Neuronal stem cell (in vitro differentiated cells): ENCODE results near the gene NGEF. TPM values are rescaled to one million over a fixed set of nuclear protein-coding genes. Genes with fewer than 3 reads are reported as not detected.

Source experiments
- DNase-seq: peaks from one replicate; pipeline ENCODE4 v3.0.0-alpha.2; 2013; ENCODE audit warnings: low spot score
- H2AFZ ChIP-seq: one replicate; pipeline ENCODE4 v1.6.1; 2013; ENCODE audit warnings: mild to moderate bottlenecking, low read length, inconsistent platforms
- H2AK5ac ChIP-seq: 2 replicates; pipeline ENCODE4 v1.6.1; 2013; ENCODE audit warnings: low read depth, mild to moderate bottlenecking, inconsistent platforms, low read length, moderate library complexity, mixed read lengths
- H2BK120ac ChIP-seq: 2 replicates; pipeline ENCODE4 v1.6.1; 2013; ENCODE audit warnings: low read depth, mild to moderate bottlenecking, inconsistent platforms, low read length, moderate library complexity, mixed read lengths
- H2BK12ac ChIP-seq: one replicate; pipeline ENCODE4 v1.6.1; 2013; ENCODE audit warnings: low read length, inconsistent platforms
- H2BK15ac ChIP-seq: 2 replicates; pipeline ENCODE4 v1.6.1; 2013; ENCODE audit warnings: mild to moderate bottlenecking, low read length, inconsistent platforms, mixed read lengths
- H2BK5ac ChIP-seq: one replicate; pipeline ENCODE4 v1.6.1; 2013; ENCODE audit warnings: inconsistent platforms, mild to moderate bottlenecking, low read length, moderate library complexity
- H3K14ac ChIP-seq: one replicate; pipeline ENCODE4 v1.6.1; 2013; ENCODE audit warnings: low read length, inconsistent platforms
- H3K18ac ChIP-seq: 2 replicates; pipeline ENCODE4 v1.6.1; 2013; ENCODE audit warnings: low read length, inconsistent platforms
- H3K23ac ChIP-seq: 2 replicates; pipeline ENCODE4 v1.6.1; 2013; ENCODE audit warnings: low read depth, mild to moderate bottlenecking, mixed read lengths, low read length, inconsistent platforms; ENCODE audit not compliant: poor library complexity
- H3K27ac ChIP-seq: replicated peaks from 3 replicates; pipeline ENCODE4 v1.5.1; 2013; ENCODE audit warnings: low read length, inconsistent platforms
- H3K27me3 ChIP-seq, 3 experiments: 2 replicates each; pipeline ENCODE4 v1.6.1; 2013; ENCODE audit warnings: low read length in 3 of 3, mild to moderate bottlenecking in 2 of 3, inconsistent platforms in 1 of 3, low read depth in 1 of 3, mixed read lengths in 1 of 3, moderate library complexity in 1 of 3; ENCODE audit not compliant: control insufficient read depth in 3 of 3, insufficient read depth in 3 of 3
- H3K36me3 ChIP-seq, 2 donors: replicated peaks in 1 of 2; 2 replicates each; pipeline ENCODE4 v1.6.1; 2013; ENCODE audit warnings: low read length in 2 of 2; ENCODE audit not compliant: control insufficient read depth in 2 of 2, insufficient read depth in 2 of 2
- H3K4ac ChIP-seq: 2 replicates; pipeline ENCODE4 v1.6.1; 2013; ENCODE audit warnings: inconsistent platforms, mild to moderate bottlenecking, low read length, moderate library complexity
- H3K4me1 ChIP-seq, 2 donors: 1 replicate in 1 of 2; 2 replicates in 1 of 2; pipeline ENCODE4 v1.6.1; 2013; ENCODE audit warnings: low read length in 2 of 2, low read depth in 1 of 2; ENCODE audit not compliant: control insufficient read depth in 2 of 2, insufficient read depth in 1 of 2
- H3K4me2 ChIP-seq: one replicate; pipeline ENCODE4 v1.6.1; 2013; ENCODE audit warnings: mild to moderate bottlenecking, low read length, inconsistent platforms; ENCODE audit not compliant: insufficient read depth, poor library complexity, severe bottlenecking
- H3K4me3 ChIP-seq, 2 donors: 2 replicates each; pipeline ENCODE4 v1.5.1; 2013; ENCODE audit warnings: low read length in 2 of 2, mild to moderate bottlenecking in 2 of 2, inconsistent platforms in 1 of 2, moderate library complexity in 1 of 2
- H3K79me1 ChIP-seq: one replicate; pipeline ENCODE4 v1.6.1; 2013; ENCODE audit warnings: low read depth, mild to moderate bottlenecking, inconsistent platforms, low read length, moderate library complexity
- H3K9ac ChIP-seq: one replicate; pipeline ENCODE4 v1.6.1; 2013; ENCODE audit warnings: mild to moderate bottlenecking, low read depth, low read length, inconsistent platforms; ENCODE audit not compliant: poor library complexity
- H3K9me3 ChIP-seq, 2 donors: replicated peaks in 1 of 2; 2 replicates each; pipeline versions ENCODE3 to v1.6.1; 2013; ENCODE audit warnings: low read length in 2 of 2, mild to moderate bottlenecking in 2 of 2, inconsistent platforms in 1 of 2, low read depth in 1 of 2, mixed read lengths in 1 of 2, moderate library complexity in 1 of 2; ENCODE audit not compliant: control insufficient read depth in 2 of 2, insufficient read depth in 1 of 2
- H4K8ac ChIP-seq: one replicate; pipeline ENCODE4 v1.6.1; 2013; ENCODE audit warnings: low read depth, mild to moderate bottlenecking, inconsistent platforms, low read length, moderate library complexity
- H4K91ac ChIP-seq: one replicate; pipeline ENCODE4 v1.6.1; 2013; ENCODE audit warnings: low read length, low read depth, mild to moderate bottlenecking, inconsistent platforms; ENCODE audit not compliant: poor library complexity
- WGBS, 2 donors: extraction: QIAGEN DNeasy Blood & Tissue Kit; methylation state at CpG; one replicate each; pipeline ENCODE4 v1.1.7; 2013; ENCODE audit warnings: missing lambda C conversion rate in 2 of 2, mixed read lengths in 1 of 2; ENCODE audit not compliant: insufficient read length in 2 of 2, insufficient replicate concordance in 1 of 2; ENCODE audit errors: extremely low coverage in 2 of 2; 5-methylcytosine and 5-hydroxymethylcytosine counted together
- small RNA-seq: library from polyadenylated mRNA; stranded (forward); fragments of <200 nt; extraction: miRNeasy Mini kit (QIAGEN cat#:217004); gene quantifications from one replicate; pipeline ENCODE3, GENCODE V24; 2013; ENCODE audit not compliant: insufficient read depth

NGEF gene

DNA sequence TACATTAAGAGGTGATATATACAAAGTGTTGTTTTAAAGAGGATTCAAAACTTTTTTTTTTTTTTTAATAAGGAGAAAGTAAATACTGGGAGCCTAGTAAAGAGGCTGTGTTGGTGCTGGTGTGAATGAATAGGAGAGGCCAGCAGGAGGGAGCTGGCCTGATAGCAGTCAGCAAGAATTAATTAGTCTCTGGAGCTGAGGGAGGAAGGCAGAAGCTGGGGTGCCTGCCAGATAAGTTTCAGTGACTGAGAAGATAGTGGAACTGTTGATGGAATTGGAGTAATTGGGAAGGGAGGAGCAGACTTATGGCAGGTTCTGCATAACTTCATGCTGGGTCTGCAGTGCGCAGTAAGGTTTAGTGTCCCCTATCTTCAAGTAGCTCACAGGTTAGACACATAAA is 179.2 kb downstream of the NGEF start:
- Histone ChIP-seq H3K23ac (no peak overlapping the region), H3K14ac (no peak overlapping the region), H3K4me3 (no peak overlapping the region), H2BK15ac (no peak overlapping the region), H2BK12ac (no peak overlapping the region), H2AK5ac (no peak overlapping the region), H4K8ac (no peak overlapping the region), H3K4me1 (no peaks in the 10 kb centered on the region), H3K27me3 (no peaks in the 10 kb centered on the region), H4K91ac (no peak overlapping the region), H3K9me3 (no peaks in the 10 kb centered on the region), H3K79me1 (no peaks in the 10 kb centered on the region), H3K36me3 (peaks cover 23 to 94% of the 10 kb centered on the region in 2 donors), H2BK5ac (no peak overlapping the region), H3K18ac (no peak overlapping the region), H3K4me2 (no peak overlapping the region), H3K9ac (no peak overlapping the region), H3K4ac (no peak overlapping the region), H2AFZ (no peak overlapping the region), H2BK120ac (no peak overlapping the region), H3K27ac (no peak overlapping the region)
- no CpG with 5 or more reads among the region's 1 CpG for WGBS, 2 donors
- DNase-seq: no peak

DNA sequence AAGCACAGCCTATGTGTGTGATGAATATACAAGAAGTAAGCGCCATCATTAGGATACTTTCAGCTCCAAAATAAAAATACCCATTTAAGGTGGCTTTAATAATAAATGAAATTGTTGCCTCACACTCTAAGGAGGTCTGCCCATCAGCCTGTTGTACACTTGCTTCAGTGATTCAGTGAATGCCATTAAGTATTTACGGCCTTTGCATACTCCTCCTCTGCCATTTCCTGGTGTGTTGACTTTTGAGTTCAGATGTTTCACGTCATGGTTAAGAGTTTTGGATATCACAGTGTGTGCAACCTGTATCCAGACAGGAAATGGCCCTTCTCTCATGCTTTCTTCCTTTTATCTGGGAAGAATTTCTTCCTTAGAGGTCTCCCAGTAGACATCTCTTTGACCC is 181.6 kb downstream of the NGEF start:
- no peak overlapping the region for H4K91ac ChIP-seq
- no peak overlapping the region for H3K14ac ChIP-seq
- no peaks in the 10 kb centered on the region for H3K4me1 ChIP-seq
- no peaks in the 10 kb centered on the region for H3K9me3 ChIP-seq
- H3K23ac ChIP-seq: no peak overlapping the region
- no CpG with 5 or more reads among the region's 3 CpGs for WGBS, 2 donors
- H3K27me3 ChIP-seq: no peaks in the 10 kb centered on the region
- no peak overlapping the region for H2BK15ac ChIP-seq
- no peak overlapping the region for H3K9ac ChIP-seq
- H3K18ac ChIP-seq: no peak overlapping the region
- H3K36me3 ChIP-seq: peaks cover 19 to 90% of the 10 kb centered on the region in 2 donors
- no peak overlapping the region for H2BK120ac ChIP-seq
- DNase-seq: no peak
- no peak overlapping the region for H2AFZ ChIP-seq
- H2AK5ac ChIP-seq: no peak overlapping the region
- H3K27ac ChIP-seq: no peak overlapping the region
- no peak overlapping the region for H3K4ac ChIP-seq
- H2BK12ac ChIP-seq: no peak overlapping the region
- H3K79me1 ChIP-seq: no peaks in the 10 kb centered on the region
- no peak overlapping the region for H4K8ac ChIP-seq
- H2BK5ac ChIP-seq: no peak overlapping the region
- H3K4me2 ChIP-seq: no peak overlapping the region
- H3K4me3 ChIP-seq: no peak overlapping the region

DNA sequence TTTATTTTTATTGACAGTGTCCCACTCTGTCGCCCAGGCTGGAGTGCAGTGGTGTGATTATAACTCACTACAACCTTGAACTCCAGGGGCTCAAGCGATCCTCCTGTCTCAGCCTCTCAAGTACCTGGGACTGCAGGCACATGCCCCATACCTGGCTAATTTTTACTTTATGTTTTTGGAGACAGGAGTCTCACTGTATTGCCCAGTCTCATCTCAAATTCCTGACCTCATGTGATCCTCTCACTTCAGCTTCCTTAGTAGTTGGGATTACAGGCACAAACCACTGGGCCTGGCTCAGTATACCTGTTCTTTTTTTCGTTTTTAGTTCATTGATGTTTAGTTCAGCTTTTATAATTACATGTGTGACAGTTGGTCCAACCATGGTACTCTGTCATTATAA is 183.1 kb downstream of the NGEF start:
- H3K36me3 ChIP-seq: peaks cover 17 to 86% of the 10 kb centered on the region in 2 donors
- no peaks in the 10 kb centered on the region for H3K27me3 ChIP-seq
- no peaks in the 10 kb centered on the region for H3K4me1 ChIP-seq
- H3K23ac ChIP-seq: no peak overlapping the region
- no peak overlapping the region for H4K91ac ChIP-seq
- no peaks in the 10 kb centered on the region for H3K9me3 ChIP-seq
- no peak overlapping the region for H2AK5ac ChIP-seq
- H2BK12ac ChIP-seq: no peak overlapping the region
- H3K27ac ChIP-seq: no peak overlapping the region
- H3K4me3 ChIP-seq: no peak overlapping the region
- H4K8ac ChIP-seq: no peak overlapping the region
- no peak for DNase-seq
- H3K4me2 ChIP-seq: no peak overlapping the region
- WGBS, 2 donors: no CpG with 5 or more reads among the region's 3 CpGs
- no peak overlapping the region for H2BK15ac ChIP-seq
- no peak overlapping the region for H3K18ac ChIP-seq
- H3K9ac ChIP-seq: no peak overlapping the region
- no peak overlapping the region for H3K14ac ChIP-seq
- H2AFZ ChIP-seq: no peak overlapping the region
- no peak overlapping the region for H3K4ac ChIP-seq
- no peak overlapping the region for H2BK120ac ChIP-seq
- no peaks in the 10 kb centered on the region for H3K79me1 ChIP-seq
- H2BK5ac ChIP-seq: no peak overlapping the region

Small RNA genes lying within 50 kb of the gene (small RNA-seq; reads per million reads assigned to genes)
- gene RF00019: not detected
